ENCODE results near the gene HSPA5. TPM values are rescaled to one million over a fixed set of nuclear protein-coding genes. Genes with fewer than 3 reads are reported as not detected.
"Not testable (repeated sequence)": the region's sequence is repeated elsewhere in the genome, so short reads cannot be mapped to it uniquely, and the experiment has no call there.

Gene HSPA5
- total RNA-seq, 2 experiments from 2014 or later, result 161 to 163 TPM

- intact Hi-C loops (cut with micrococcal nuclease), result no loop called here
- no peaks in the 10 kb centered on the region for H3K27me3 Mint-ChIP-seq
- ATAC-seq (no peak), DNase-seq (no peak)
- H3K4me3 Mint-ChIP-seq, result no peak overlapping the region
- TF ChIP-seq CTCF (IDR thresholded peaks at IDR 0.05), result no peak
- no peak overlapping the region for H3K27ac Mint-ChIP-seq
- ChIA-PET POLR2A (no interaction called here), CTCF (no interaction called here)
- H3K36me3 Mint-ChIP-seq (ENCODE audit: low read depth), result peaks cover 38% of the 10 kb centered on the region
- H3K9me3 Mint-ChIP-seq, result no peaks in the 10 kb centered on the region
- H3K4me1 Mint-ChIP-seq (ENCODE audit: low read depth), result no peaks in the 10 kb centered on the region
Measured at GRCh38 chr9:125214186-125214585, 27.0 kb downstream of the HSPA5 start.

GRCh38 chr9:125204477-125204876 is 36.7 kb downstream of the HSPA5 start:
- ChIA-PET POLR2A (interaction anchor here (0.6 to 1.4 kb wide), 2 partner anchors 37 to 129 kb away, joined by 3 read pairs; partner anchors contain the start of gene HSPA5), CTCF (interaction anchor here (1.0 kb wide), 1 partner anchor 430 kb away, joined by 4 read pairs; no protein-coding TSS in a partner anchor)
- no peak for TF ChIP-seq CTCF (IDR thresholded peaks at IDR 0.05)
- no peaks in the 10 kb centered on the region for H3K27me3 Mint-ChIP-seq
- intact Hi-C loops (cut with micrococcal nuclease), result no loop called here
- H3K36me3 Mint-ChIP-seq (ENCODE audit: low read depth), result peaks cover 42% of the 10 kb centered on the region
- no peak overlapping the region for H3K4me3 Mint-ChIP-seq
- no peaks in the 10 kb centered on the region for H3K9me3 Mint-ChIP-seq
- peaks cover 21% of the 10 kb centered on the region for H3K4me1 Mint-ChIP-seq (ENCODE audit: low read depth)
- DNase-seq (no peak), ATAC-seq (no peak)
- H3K27ac Mint-ChIP-seq, result no peak overlapping the region

GRCh38 chr9:125202846-125203618 is 38.1 kb downstream of the HSPA5 start:
- Mint-ChIP-seq H3K36me3 (ENCODE audit: low read depth) (peaks cover 37% of the 10 kb centered on the region), H3K27ac (peak overlapping the region; percentile 34), H3K4me3 (no peak overlapping the region), H3K4me1 (ENCODE audit: low read depth) (peaks cover 27% of the 10 kb centered on the region), H3K27me3 (no peaks in the 10 kb centered on the region), H3K9me3 (no peaks in the 10 kb centered on the region)
- no peak for TF ChIP-seq CTCF (IDR thresholded peaks at IDR 0.05)
- CTCF ChIA-PET, result interaction anchor here (1.4 kb wide), 1 partner anchor 11 kb away, joined by 4 read pairs; no protein-coding TSS in a partner anchor
- ATAC-seq (no peak), DNase-seq (no peak)
- intact Hi-C loops (cut with micrococcal nuclease), result no loop called here
- POLR2A ChIA-PET, result interaction anchor here (1.4 kb wide), 1 partner anchor 38 kb away, joined by 3 read pairs; the partner anchor contains the start of gene HSPA5

- Mint-ChIP-seq H3K27ac (peak within 1 kb of the TSS; percentile 91), H3K36me3 (ENCODE audit: low read depth) (peaks cover 20% of the 10 kb centered on the region), H3K9me3 (no peaks in the 10 kb centered on the region), H3K27me3 (no peaks in the 10 kb centered on the region), H3K4me3 (peak within 1 kb of the TSS; percentile 97), H3K4me1 (ENCODE audit: low read depth) (peaks cover 36% of the 10 kb centered on the region)
- no peak for TF ChIP-seq CTCF (IDR thresholded peaks at IDR 0.05)
- intact Hi-C loops (cut with micrococcal nuclease), result no loop called here
- DNase-seq (peak; percentile 92), ATAC-seq (peak; percentile 98)
- CTCF ChIA-PET, result interaction anchor here (1.1 to 1.5 kb wide), 2 partner anchors 9 to 207 kb away, joined by 3 to 6 read pairs; no protein-coding TSS in a partner anchor
- POLR2A ChIA-PET, result interaction anchor here (1.0 to 2.9 kb wide), 7 partner anchors 10 to 46 kb away, joined by 3 to 18 read pairs (median 5); partner anchors contain the start of gene HSPA5
Measured at GRCh38 chr9:125200216-125201047, 40.7 kb downstream of the HSPA5 start, which contains the start of gene RABEPK. Gene RABEPK (plus strand): TSS chr9:125200542. CDS start chr9:125203014, 2,472 bp downstream.

GRCh38 chr9:125195591-125195990 is 45.6 kb downstream of the HSPA5 start:
- H3K4me3 Mint-ChIP-seq, H3K27ac Mint-ChIP-seq, CTCF ChIA-PET: not testable (repeated sequence)

GRCh38 chr9:125194466-125194865 is 46.7 kb downstream of the HSPA5 start:
- CTCF ChIA-PET; intact Hi-C loops (cut with micrococcal nuclease): not testable (repeated sequence)

More at GRCh38 chr9:125195591-125195990, 45.6 kb downstream of the HSPA5 start:
- H3K9me3 Mint-ChIP-seq; H3K36me3 Mint-ChIP-seq (ENCODE audit: low read depth); ATAC-seq; DNase-seq; H3K27me3 Mint-ChIP-seq; intact Hi-C loops (cut with micrococcal nuclease): not testable (repeated sequence)
- H3K4me1 Mint-ChIP-seq (ENCODE audit: low read depth), result peaks cover 56% of the 10 kb centered on the region
- POLR2A ChIA-PET, result interaction anchor here (0.6 to 1.7 kb wide), 3 partner anchors 40 to 95 kb away, joined by 3 to 5 read pairs (median 3); partner anchors contain the start of gene HSPA5

More at GRCh38 chr9:125194466-125194865, 46.7 kb downstream of the HSPA5 start:
- H3K4me3 Mint-ChIP-seq, result peak overlapping the region; percentile 43
- H3K36me3 Mint-ChIP-seq (ENCODE audit: low read depth); H3K27me3 Mint-ChIP-seq; H3K9me3 Mint-ChIP-seq; ATAC-seq; DNase-seq: not testable (repeated sequence)
- POLR2A ChIA-PET, result interaction anchor here (0.6 to 1.0 kb wide), 2 partner anchors 46 to 336 kb away, joined by 3 to 4 read pairs; partner anchors contain the start of gene HSPA5
- H3K27ac Mint-ChIP-seq, result peak overlapping the region; percentile 81
- peaks cover 54% of the 10 kb centered on the region for H3K4me1 Mint-ChIP-seq (ENCODE audit: low read depth)
